ENCODE results near the gene REXO4.
"Not testable (repeated sequence)": the region's sequence is repeated elsewhere in the genome, so short reads cannot be mapped to it uniquely, and the experiment has no call there.

The REXO4 gene

GRCh38 chr9:133384736-133385321, 33.0 kb downstream of the REXO4 start:
- DNase-seq = no peak

- DNase-seq = no peak
These were observed 34.4 kb downstream of the REXO4 start for GRCh38 chr9:133383438-133383837.

GRCh38 chr9:133382507-133383141, 35.2 kb downstream of the REXO4 start:
- DNase-seq = no peak

GRCh38 chr9:133380734-133381133, 37.1 kb downstream of the REXO4 start:
- DNase-seq = no peak

GRCh38 chr9:133379153-133380086, 38.4 kb downstream of the REXO4 start:
- no peak for DNase-seq

- DNase-seq = no peak
These were observed 39.3 kb downstream of the REXO4 start for GRCh38 chr9:133378408-133378962.

- DNase-seq = no peak
These were observed 40.0 kb downstream of the REXO4 start for GRCh38 chr9:133377721-133378216.

- not testable (repeated sequence) for DNase-seq
These were observed 40.5 kb downstream of the REXO4 start for GRCh38 chr9:133377280-133377679.

GRCh38 chr9:133375724-133376654, 41.8 kb downstream of the REXO4 start, which contains the start of the genes STKLD1 and SURF4:
Gene STKLD1, plus strand, starts transcription at chr9:133376366. Its CDS starts 108 bp downstream, at chr9:133376474.
Gene SURF4, minus strand, starts transcription at chr9:133376060. Its CDS starts 91 bp downstream, at chr9:133375969.
- peak; percentile 95 for DNase-seq

GRCh38 chr9:133375116-133375723, 42.6 kb downstream of the REXO4 start:
- DNase-seq = no peak

- no peak for DNase-seq
These were observed 43.1 kb downstream of the REXO4 start for GRCh38 chr9:133374612-133375115.

GRCh38 chr9:133372144-133372543, 45.7 kb downstream of the REXO4 start:
- no peak for DNase-seq

- no peak for DNase-seq
These were observed 46.5 kb downstream of the REXO4 start for GRCh38 chr9:133371261-133371711.

GRCh38 chr9:133370685-133371084, 47.1 kb downstream of the REXO4 start:
- DNase-seq = no peak

GRCh38 chr9:133369933-133370332, 47.9 kb downstream of the REXO4 start:
- no peak for DNase-seq

- DNase-seq = no peak
These were observed 48.4 kb downstream of the REXO4 start for GRCh38 chr9:133369422-133369821.

GRCh38 chr9:133368249-133368881, 49.4 kb downstream of the REXO4 start:
- no peak for DNase-seq

- DNase-seq = no peak
These were observed 50.0 kb downstream of the REXO4 start for GRCh38 chr9:133367778-133368177.

- no peak for DNase-seq
These were observed 50.6 kb downstream of the REXO4 start for GRCh38 chr9:133367221-133367620.

- no peak for DNase-seq
These were observed 51.4 kb downstream of the REXO4 start for GRCh38 chr9:133366435-133366834.

Measured in COR-L47 (cell line).